Measurements from ENCODE around the gene TRIM7.

The TRIM7 gene

GRCh38 chr5:181189363-181189961 is 15.5 kb downstream of the TRIM7 start:
- H3K4me3 ChIP-seq (ENCODE audit: low read length), result peak overlapping the region; percentile 94
- peaks cover 44% of the 10 kb centered on the region for H3K4me1 ChIP-seq (ENCODE audit: control insufficient read depth, low read length)
- no peaks in the 10 kb centered on the region for H3K36me3 ChIP-seq (ENCODE audit: control insufficient read depth, low read length)
- TF ChIP-seq CTCF (IDR thresholded peaks at IDR 0.05; ENCODE audit: low read depth, low read length, poor library complexity, severe bottlenecking) (no peak), EZH2phosphoT487 (IDR thresholded peaks at IDR 0.05; ENCODE audit: borderline replicate concordance, low read length) (no peak)
- H3K27me3 ChIP-seq (ENCODE audit: control insufficient read depth, low read length), result no peaks in the 10 kb centered on the region
- H3K4me2 ChIP-seq (ENCODE audit: low read length), result peak overlapping the region; percentile 98
- H3K27ac ChIP-seq (ENCODE audit: low read depth, low read length), result peak overlapping the region; percentile 80
- peaks cover 26% of the 10 kb centered on the region for H3F3A ChIP-seq (ENCODE audit: control insufficient read depth, insufficient read depth)
- peaks cover 9% of the 10 kb centered on the region for H3K79me2 ChIP-seq (ENCODE audit: control insufficient read depth, low read length)
- H4K20me1 ChIP-seq (ENCODE audit: control insufficient read depth, insufficient read depth, low read depth, low read length), result no peaks in the 10 kb centered on the region
- H3K9me2 ChIP-seq (replicated peaks; ENCODE audit: control insufficient read depth, low read length), result no peaks in the 10 kb centered on the region
- no peaks in the 10 kb centered on the region for H3K9me3 ChIP-seq (ENCODE audit: control insufficient read depth, insufficient read depth, low read length)

GRCh38 chr5:181188700-181189362 is 16.2 kb downstream of the TRIM7 start:
- peak overlapping the region; percentile 80 for H3K27ac ChIP-seq (ENCODE audit: low read depth, low read length)

GRCh38 chr5:181187500-181188213 is 17.3 kb downstream of the TRIM7 start:
- H3K9me3 ChIP-seq (ENCODE audit: control insufficient read depth, insufficient read depth, low read length), result no peaks in the 10 kb centered on the region
- H3K4me1 ChIP-seq (ENCODE audit: control insufficient read depth, low read length), result peaks cover 50% of the 10 kb centered on the region
- H3K4me3 ChIP-seq (ENCODE audit: low read length), result peak overlapping the region; percentile 94
- no peaks in the 10 kb centered on the region for H4K20me1 ChIP-seq (ENCODE audit: control insufficient read depth, insufficient read depth, low read depth, low read length)
- peaks cover 29% of the 10 kb centered on the region for H3F3A ChIP-seq (ENCODE audit: control insufficient read depth, insufficient read depth)
- no peaks in the 10 kb centered on the region for H3K36me3 ChIP-seq (ENCODE audit: control insufficient read depth, low read length)
- TF ChIP-seq CTCF (IDR thresholded peaks at IDR 0.05; ENCODE audit: low read depth, low read length, poor library complexity, severe bottlenecking), result peak; percentile 18
- TF ChIP-seq EZH2phosphoT487 (IDR thresholded peaks at IDR 0.05; ENCODE audit: borderline replicate concordance, low read length), result no peak
- H3K4me2 ChIP-seq (ENCODE audit: low read length), result peak overlapping the region; percentile 98
- H3K9me2 ChIP-seq (replicated peaks; ENCODE audit: control insufficient read depth, low read length), result no peaks in the 10 kb centered on the region
- H3K27me3 ChIP-seq (ENCODE audit: control insufficient read depth, low read length), result no peaks in the 10 kb centered on the region
- H3K79me2 ChIP-seq (ENCODE audit: control insufficient read depth, low read length), result peaks cover 6% of the 10 kb centered on the region
- peak overlapping the region; percentile 80 for H3K27ac ChIP-seq (ENCODE audit: low read depth, low read length)

More at GRCh38 chr5:181188700-181189362, 16.2 kb downstream of the TRIM7 start:
- Histone ChIP-seq H3K4me1 (ENCODE audit: control insufficient read depth, low read length) (peaks cover 47% of the 10 kb centered on the region), H3F3A (ENCODE audit: control insufficient read depth, insufficient read depth) (peaks cover 29% of the 10 kb centered on the region), H3K4me2 (ENCODE audit: low read length) (peak overlapping the region; percentile 98), H3K4me3 (ENCODE audit: low read length) (peak overlapping the region; percentile 94), H3K79me2 (ENCODE audit: control insufficient read depth, low read length) (peaks cover 9% of the 10 kb centered on the region), H4K20me1 (ENCODE audit: control insufficient read depth, insufficient read depth, low read depth, low read length) (no peaks in the 10 kb centered on the region), H3K36me3 (ENCODE audit: control insufficient read depth, low read length) (no peaks in the 10 kb centered on the region), H3K9me3 (ENCODE audit: control insufficient read depth, insufficient read depth, low read length) (no peaks in the 10 kb centered on the region), H3K27me3 (ENCODE audit: control insufficient read depth, low read length) (no peaks in the 10 kb centered on the region), H3K9me2 (replicated peaks; ENCODE audit: control insufficient read depth, low read length) (no peaks in the 10 kb centered on the region)
- TF ChIP-seq CTCF (IDR thresholded peaks at IDR 0.05; ENCODE audit: low read depth, low read length, poor library complexity, severe bottlenecking) (peak; percentile 18), EZH2phosphoT487 (IDR thresholded peaks at IDR 0.05; ENCODE audit: borderline replicate concordance, low read length) (no peak)
